GM12892 (cell line): ENCODE results near the gene ZNF282.

Experiments used
- POLR2A ChIP-seq: IDR thresholded peaks from 2 replicates; pipeline ENCODE4 v1.6.1; 2011; ENCODE audit warnings: low read depth, low read length, control low read depth
- POLR2AphosphoS5 ChIP-seq: IDR thresholded peaks from 2 replicates; pipeline ENCODE4 v1.6.1; 2011; ENCODE audit warnings: low read depth, low read length, control low read depth

DNA sequence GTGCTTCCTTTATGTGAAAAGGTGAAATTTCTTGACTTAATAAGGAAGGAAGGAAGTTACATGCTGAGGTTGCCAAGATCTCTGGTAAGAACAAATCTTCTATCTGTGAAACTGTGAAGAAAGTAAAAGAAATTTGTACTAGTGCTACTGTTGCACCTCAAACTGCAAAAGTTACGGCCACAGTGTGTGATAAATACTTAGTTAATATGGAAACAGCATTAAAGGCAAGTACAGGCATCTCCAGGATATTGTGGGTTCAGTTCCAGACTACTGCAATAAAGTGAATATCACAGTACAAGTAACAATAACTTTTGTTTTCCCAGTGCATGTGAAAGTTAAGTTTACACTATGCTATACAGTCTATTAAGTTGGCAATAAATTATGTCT is 22.8 kb upstream of the ZNF282 start:
- TF ChIP-seq POLR2A: no peak
- TF ChIP-seq POLR2AphosphoS5: no peak
